ENCODE measurements around the gene CORO2B. TPM values are rescaled to one million over a fixed set of nuclear protein-coding genes. Genes with fewer than 3 reads are reported as not detected.

Gene CORO2B
- polyA plus RNA-seq, 3 donors: 0.03 TPM; not detected in 2

GRCh38 chr15:68676926-68677325 lies 98.1 kb downstream of the CORO2B start:
- H3K27me3 Mint-ChIP-seq (ENCODE audit: low read depth in 3 of 3): peaks cover 2 to 5% (median 3%) of the 10 kb centered on the region in 3 donors
- Histone ChIP-seq H3K4me2 (replicated peaks; ENCODE audit: extremely low read depth, low read length, poor library complexity, severe bottlenecking) (no peak overlapping the region), H3K4me1 (ENCODE audit: control insufficient read depth in 1 of 2, insufficient read depth in 2 of 2, low read length in 2 of 2) (peaks cover 20 to 26% of the 10 kb centered on the region in 2 donors), H3K79me2 (ENCODE audit: insufficient read depth, low read length) (no peaks in the 10 kb centered on the region), H3K36me3 (replicated peaks in 1 of 2; ENCODE audit: control insufficient read depth in 1 of 2, insufficient read depth in 2 of 2, low read length in 2 of 2) (no peaks in the 10 kb centered on the region), H3K9ac (ENCODE audit: insufficient read depth, low read length, poor library complexity, severe bottlenecking) (no peak overlapping the region), H3K4me3 (replicated peaks in 1 of 3; ENCODE audit: low read depth in 2 of 3, low read length in 3 of 3) (no peak overlapping the region), H3K27ac (ENCODE audit: low read depth in 1 of 2, low read length in 2 of 2) (no peak overlapping the region), H3K9me3 (replicated peaks in 1 of 2; ENCODE audit: control insufficient read depth in 1 of 2, insufficient read depth in 1 of 2, low read length in 2 of 2) (no peaks in the 10 kb centered on the region), H4K20me1 (ENCODE audit: insufficient read depth, low read length) (no peaks in the 10 kb centered on the region), H2AFZ (ENCODE audit: insufficient read depth, low read depth, low read length, poor library complexity, severe bottlenecking) (no peak overlapping the region), H3K27me3 (ENCODE audit: control insufficient read depth in 2 of 2, insufficient read depth in 2 of 2, low read length in 2 of 2) (no peaks in the 10 kb centered on the region)
- peak overlapping the region in 1 of 7 donors; percentile 57 for H3K27ac Mint-ChIP-seq
- peaks cover 37% of the 10 kb centered on the region for H3K4me1 Mint-ChIP-seq
- DNase-seq: no peak
- no peaks in the 10 kb centered on the region for H3K36me3 Mint-ChIP-seq
- H3K9me3 Mint-ChIP-seq: peaks cover 0 to 5% (median 1%) of the 10 kb centered on the region in 7 donors
- intact Hi-C loops (cut with micrococcal nuclease): no loop called here
- H3K4me3 Mint-ChIP-seq: no peak overlapping the region
- 98% methylated on average over 4 of the region's 4 CpGs for WGBS (ENCODE audit: insufficient coverage)
- TF ChIP-seq CTCF (IDR thresholded peaks at IDR 0.05): no peak

- Mint-ChIP-seq H3K27ac (no peak overlapping the region), H3K27me3 (ENCODE audit: low read depth in 3 of 3) (peaks cover 2 to 5% (median 4%) of the 10 kb centered on the region in 3 donors), H3K4me1 (peaks cover 37% of the 10 kb centered on the region), H3K9me3 (peaks cover 0 to 5% (median 1%) of the 10 kb centered on the region in 7 donors), H3K36me3 (no peaks in the 10 kb centered on the region), H3K4me3 (no peak overlapping the region)
- Histone ChIP-seq H3K27me3 (ENCODE audit: control insufficient read depth in 2 of 2, insufficient read depth in 2 of 2, low read length in 2 of 2) (no peaks in the 10 kb centered on the region), H4K20me1 (ENCODE audit: insufficient read depth, low read length) (no peaks in the 10 kb centered on the region), H3K4me2 (replicated peaks; ENCODE audit: extremely low read depth, low read length, poor library complexity, severe bottlenecking) (no peak overlapping the region), H2AFZ (ENCODE audit: insufficient read depth, low read depth, low read length, poor library complexity, severe bottlenecking) (no peak overlapping the region), H3K9ac (ENCODE audit: insufficient read depth, low read length, poor library complexity, severe bottlenecking) (no peak overlapping the region), H3K4me3 (replicated peaks in 1 of 3; ENCODE audit: low read depth in 2 of 3, low read length in 3 of 3) (no peak overlapping the region), H3K79me2 (ENCODE audit: insufficient read depth, low read length) (no peaks in the 10 kb centered on the region), H3K4me1 (ENCODE audit: control insufficient read depth in 1 of 2, insufficient read depth in 2 of 2, low read length in 2 of 2) (peaks cover 20 to 26% of the 10 kb centered on the region in 2 donors), H3K27ac (ENCODE audit: low read depth in 1 of 2, low read length in 2 of 2) (no peak overlapping the region), H3K36me3 (replicated peaks in 1 of 2; ENCODE audit: control insufficient read depth in 1 of 2, insufficient read depth in 2 of 2, low read length in 2 of 2) (no peaks in the 10 kb centered on the region), H3K9me3 (replicated peaks in 1 of 2; ENCODE audit: control insufficient read depth in 1 of 2, insufficient read depth in 1 of 2, low read length in 2 of 2) (no peaks in the 10 kb centered on the region)
- WGBS (ENCODE audit: insufficient coverage): no CpG with 5 or more reads among the region's 3 CpGs
- intact Hi-C loops (cut with micrococcal nuclease): no loop called here
- DNase-seq: no peak
- TF ChIP-seq CTCF (IDR thresholded peaks at IDR 0.05): no peak
These were observed 99.2 kb downstream of the CORO2B start for GRCh38 chr15:68677996-68678395.

Measured in CD14-positive monocyte (primary cell).